HuH-7.5 (cell line): ENCODE measurements around the gene POLRMT.

Experiments used
- DNase-seq: peaks from one replicate; pipeline ENCODE4 v3.0.0; 2011; ENCODE audit warnings: low spot score

Gene POLRMT

DNA sequence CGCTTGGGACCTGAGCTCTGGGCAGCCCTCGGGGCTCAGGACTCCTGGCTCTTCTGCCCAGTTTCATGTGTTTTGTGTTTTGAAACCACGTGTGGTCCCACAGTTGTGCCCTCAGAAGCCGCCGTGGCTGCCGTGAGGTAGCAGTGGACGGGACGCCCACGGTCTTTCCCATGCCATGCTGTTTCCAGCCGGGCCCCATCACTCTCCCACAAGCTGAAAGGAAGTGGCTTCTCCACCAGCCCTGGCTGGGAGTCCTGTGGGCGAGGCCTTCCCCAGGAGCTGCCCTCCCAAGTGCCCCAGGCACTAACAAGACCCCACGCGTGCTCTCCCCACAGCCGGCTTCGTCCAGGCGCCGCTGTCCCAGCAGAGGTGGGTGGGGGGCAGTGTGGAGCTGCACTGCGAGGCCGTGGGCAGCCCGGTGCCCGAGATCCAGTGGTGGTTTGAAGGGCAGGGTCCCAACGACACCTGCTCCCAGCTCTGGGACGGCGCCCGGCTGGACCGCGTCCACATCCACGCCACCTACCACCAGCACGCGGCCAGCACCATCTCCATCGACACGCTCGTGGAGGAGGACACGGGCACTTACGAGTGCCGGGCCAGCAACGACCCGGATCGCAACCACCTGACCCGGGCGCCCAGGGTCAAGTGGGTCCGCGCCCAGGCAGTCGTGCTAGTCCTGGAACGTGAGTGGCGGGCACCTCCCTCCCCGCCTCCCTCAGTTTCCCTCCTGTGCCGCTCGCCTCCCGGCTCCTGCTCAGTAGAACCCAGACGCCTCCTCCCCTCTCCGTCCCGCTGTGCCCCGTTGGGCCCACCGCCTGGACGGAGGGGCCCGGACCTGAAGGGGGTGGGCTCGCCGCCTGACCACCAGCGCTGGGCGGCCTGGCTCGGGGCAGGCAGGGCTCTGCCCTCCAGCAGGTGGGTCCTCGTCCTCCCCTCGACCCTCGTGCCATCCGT, 55.6 kb downstream of the POLRMT start:
- DNase-seq: no peak

DNA sequence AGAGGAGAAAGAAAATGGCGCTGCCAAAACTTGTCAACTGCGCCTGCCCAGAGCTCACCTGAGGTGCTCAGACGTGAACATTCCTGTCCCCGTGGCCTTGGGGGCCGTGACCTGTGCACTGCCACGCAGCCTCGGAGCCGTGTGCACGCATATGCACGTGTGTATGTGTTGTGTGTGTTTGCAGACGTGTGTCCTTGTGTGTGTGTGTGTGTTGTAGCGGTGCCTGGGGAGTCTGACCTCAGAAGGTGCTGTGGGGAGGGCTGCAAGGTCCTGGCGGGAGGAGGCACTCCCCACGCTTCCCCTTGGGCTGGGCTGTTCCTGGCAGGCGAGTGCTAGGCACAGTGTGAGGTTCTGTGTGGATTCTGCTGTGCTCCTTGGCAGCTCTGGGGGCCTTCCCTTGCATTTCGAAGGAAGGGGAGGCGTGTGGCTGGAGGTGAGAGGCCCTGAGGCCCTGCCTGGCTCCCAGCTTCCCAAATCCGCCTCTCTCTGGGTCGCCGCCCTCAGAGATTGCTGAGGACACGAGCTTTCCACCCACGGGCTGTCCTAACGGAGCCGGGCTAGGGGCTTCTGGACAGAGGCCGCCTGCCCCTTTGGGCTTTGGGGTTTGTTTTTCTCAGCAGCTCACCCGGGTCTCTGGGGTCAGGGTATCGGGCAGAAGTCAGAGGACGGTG, 56.4 kb downstream of the POLRMT start:
- DNase-seq: no peak

DNA sequence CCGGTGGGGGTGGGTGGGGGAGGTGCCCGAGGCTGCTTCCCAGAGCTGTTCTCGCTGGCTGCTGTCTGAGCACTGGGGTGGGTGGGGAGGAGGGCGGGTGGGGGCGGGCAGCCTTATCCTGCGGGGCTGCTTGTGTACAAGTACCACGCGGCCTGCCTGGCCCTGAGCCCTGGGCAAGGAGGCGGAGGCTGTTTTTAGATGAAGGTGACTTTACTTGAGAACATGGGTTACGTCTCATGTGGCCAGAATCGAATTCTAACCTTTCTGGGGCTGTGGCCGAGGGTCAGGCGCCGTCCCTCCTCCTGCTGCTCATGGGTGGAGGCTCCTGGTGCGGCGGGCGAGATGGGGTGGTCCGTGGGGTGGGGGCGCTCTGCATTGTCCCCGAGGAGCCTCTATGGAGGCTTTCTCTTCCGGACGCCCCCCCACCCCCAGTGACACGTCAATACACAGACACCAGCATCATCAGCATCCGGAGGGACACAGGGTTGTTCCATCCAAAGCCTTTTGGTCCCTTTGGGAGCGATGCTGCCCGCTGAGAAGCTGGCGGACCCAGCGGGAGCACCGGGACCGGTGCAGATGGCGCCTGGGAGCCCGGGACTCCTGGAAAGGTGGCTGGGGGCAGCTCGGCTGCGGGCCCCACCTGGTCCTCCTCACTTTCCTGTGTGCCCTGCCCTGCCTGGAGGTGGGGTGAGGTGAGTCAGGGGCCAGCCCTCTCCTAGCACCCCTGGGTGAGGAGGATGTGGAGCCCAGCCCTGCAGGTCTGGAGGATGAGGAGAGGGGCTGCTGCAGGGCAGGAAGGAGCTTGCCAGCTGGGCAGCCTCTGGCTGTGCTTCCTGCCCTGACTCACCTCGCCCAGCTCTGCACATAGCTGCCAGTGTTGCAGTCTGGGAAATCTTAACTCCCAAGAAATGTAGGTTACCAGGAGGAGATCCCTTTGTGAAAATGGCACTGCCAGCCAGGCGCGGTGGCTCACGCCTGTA, 57.5 kb downstream of the POLRMT start:
- DNase-seq: no peak

DNA sequence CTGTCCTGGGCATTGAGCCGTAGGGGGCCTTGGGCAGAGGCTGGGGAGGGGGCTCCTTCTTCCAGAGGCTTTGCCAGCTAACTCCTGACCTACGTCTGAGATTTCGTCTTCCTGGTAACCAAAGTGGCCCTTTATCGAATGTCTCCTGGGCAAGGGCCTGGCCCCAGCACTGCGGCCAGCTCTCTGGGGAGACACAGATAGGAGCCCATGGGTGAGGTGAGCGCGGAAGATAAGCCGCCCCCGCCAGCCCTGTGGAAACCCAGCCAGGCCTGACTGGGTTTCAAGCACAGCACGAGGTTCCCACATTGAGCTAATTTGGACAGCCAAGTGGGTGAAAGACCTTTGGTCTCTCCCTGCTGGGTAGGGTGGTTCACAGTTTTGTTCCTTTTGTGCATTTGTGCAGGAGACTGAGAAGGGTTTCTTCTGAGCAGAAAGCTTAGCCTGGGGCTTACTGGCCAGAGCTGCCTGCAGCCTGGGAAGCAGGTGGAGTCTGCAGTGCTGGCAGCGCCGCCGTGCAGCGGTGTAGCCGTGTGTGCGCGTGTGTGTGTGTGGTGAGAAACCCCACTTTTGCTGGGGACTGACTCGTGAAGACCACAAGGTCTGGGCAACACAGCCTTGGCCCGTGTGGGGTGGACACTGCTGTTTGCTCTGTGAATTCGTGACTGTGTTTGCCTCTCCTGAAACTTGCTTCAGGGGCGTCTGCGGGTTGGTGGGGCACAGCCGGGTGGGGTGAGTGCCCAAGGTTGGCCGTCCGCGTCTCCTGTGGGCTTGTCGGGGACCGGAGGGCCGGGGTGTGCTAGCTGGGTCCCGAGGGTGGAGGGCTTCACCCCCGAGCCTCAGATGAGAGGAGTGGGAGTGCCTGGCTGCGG, 58.4 kb downstream of the POLRMT start:
- DNase-seq: no peak

DNA sequence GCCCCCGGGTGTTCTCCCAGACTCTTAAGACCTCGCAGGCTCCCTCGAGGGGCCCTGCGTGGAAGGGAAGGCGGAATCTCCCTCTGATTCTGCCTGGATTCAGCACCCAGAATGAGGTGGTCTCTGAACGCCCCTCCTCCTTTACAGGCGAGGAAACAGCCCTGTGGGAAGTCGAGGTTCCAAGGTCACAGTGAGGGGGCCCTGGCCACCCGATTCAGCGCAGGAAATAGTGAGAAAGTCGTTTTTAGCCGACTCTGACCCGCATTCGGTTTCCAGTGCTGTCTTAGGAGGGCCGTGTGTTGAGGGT, 59.9 kb downstream of the POLRMT start:
- DNase-seq: no peak

DNA sequence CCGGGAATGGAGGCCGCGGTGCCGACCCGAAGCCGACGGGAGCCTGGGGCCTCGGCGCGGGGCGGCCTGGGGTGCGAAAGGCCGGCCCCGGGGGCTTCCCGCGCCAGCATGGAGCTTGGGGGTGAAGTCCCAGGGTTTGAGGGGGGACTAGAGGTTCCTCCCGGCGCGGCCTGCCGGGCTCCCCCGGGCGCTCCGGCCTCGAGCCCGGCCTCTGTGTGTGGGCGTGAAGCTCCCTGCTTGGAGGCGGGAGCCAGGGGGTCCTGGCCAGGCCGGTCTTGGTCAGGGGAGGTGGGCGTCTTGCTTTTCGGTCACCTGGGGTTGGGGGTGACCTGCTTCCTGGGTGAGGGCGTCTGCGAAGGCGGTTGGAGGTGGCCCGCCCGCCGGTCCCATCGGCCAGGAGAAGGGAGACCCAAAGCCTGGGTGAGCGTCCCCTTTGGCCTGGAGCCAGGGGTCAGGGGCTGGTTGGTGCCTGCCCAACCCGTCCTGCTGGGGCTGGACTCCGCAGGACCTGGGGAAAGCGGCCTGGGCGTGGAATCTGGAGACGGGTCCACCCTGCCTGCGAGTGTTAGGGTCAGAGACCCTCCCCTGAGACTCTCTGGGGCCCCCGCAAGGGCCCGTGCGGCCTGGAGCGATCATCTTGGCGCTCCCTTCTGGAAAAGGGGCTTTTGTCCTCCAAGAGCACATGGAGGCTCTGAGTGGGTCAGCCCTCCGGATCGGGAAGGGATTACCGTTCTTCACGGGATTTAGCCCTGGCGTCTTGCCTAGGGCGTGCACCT, 60.4 kb downstream of the POLRMT start:
- no peak for DNase-seq

DNA sequence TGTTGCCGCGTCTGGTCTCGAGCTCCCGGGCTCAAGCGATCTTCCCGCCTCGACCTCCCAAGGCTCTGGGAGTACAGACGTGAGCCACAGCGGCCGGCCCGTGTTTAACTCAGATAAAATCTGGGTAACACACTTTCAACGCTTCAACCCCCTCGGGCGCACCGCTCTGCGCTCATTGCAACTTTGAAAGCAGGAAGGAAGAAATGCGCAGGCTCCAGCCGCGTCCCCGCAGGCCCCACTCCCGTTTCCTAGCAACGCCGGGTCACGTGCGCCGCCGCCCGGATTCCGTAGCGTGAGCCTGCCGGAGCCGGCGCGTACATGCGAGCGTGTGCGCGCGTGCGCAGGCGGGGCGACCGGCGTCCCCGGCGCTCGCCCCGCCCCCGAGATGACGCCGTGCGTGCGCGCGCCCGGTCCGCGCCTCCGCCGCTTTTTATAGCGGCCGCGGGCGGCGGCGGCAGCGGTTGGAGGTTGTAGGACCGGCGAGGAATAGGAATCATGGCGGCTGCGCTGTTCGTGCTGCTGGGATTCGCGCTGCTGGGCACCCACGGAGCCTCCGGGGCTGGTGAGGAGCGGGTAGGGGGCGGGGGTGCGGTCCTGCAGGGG, 61.1 kb downstream of the POLRMT start, which contains the start of gene BSG:
Gene BSG (plus strand): TSS at position 457 of the 603 bp plus-strand sequence. CDS start 39 bp downstream, at position 496.
- DNase-seq: peak; percentile 99

DNA sequence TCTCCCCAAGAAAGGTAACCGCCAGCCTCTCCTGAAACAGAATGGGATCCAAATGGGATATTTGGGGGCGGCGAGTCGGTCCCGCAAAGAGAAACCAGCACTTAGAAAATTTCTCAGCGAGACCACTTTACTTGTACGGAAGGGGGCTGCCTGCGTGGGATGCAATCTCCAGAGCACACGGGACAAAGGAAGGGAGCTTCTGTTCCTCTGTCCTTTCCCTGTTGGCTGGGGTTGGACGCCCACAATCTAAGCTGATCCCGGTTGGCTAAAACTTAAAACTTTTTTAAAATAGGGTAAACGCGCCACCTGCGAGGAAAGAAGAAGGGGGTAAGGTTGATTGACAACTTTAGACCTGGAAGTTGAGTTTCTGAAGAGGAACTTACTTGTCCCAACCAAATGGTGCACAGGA, 61.8 kb downstream of the POLRMT start:
- peak; percentile 71 for DNase-seq

DNA sequence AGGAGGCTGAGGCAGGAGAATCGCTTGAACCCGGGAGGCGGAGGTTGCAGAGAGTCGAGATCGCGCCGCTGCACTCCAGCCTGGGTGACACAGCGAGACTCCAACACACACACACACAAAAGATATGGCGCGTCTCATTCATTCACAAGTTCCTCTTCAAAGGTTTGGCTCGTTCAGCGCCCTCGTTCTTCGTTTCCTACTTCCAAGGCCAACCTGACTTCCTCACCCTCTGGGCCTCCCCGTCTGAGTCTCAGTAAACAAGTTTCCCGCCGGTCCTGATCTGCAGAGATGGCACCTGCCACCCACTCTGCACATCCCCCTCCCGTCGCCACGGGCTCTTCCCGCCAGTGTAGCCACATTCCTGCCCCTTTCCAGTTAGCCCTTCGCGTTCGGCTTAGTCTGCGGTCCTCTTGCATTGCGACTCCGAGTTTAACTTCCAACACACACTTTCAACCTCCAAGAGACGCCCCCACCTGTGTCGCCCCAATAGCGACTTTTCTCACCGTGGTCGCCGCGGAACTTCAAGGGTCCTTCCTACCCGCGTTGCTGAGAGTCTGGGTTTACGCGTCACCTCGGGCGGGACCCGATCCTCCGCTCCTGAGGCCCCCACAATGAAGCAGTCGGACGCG, 62.3 kb downstream of the POLRMT start:
- DNase-seq: peak; percentile 87

DNA sequence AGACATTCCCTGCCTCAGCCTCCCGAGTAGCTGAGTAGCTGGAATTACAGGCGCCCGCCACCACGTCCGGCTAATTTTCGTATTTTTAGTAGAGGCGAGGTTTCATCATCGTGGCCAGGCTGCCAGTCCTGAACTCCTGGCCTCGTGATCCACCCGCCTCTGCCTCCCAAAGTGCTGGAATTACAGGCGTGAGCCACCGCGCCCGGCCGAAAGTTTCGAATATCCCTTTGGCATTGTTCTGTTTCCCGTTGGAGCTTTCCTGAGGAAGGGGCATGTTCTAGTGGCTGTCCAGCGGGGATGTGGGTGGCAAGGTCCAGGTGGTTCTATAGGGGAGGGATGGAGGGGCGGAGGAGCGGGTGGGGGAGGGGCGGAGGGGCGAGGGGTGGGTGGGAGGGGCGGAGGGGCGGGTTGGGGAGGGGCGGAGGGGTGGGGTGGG, 63.1 kb downstream of the POLRMT start:
- no peak for DNase-seq

DNA sequence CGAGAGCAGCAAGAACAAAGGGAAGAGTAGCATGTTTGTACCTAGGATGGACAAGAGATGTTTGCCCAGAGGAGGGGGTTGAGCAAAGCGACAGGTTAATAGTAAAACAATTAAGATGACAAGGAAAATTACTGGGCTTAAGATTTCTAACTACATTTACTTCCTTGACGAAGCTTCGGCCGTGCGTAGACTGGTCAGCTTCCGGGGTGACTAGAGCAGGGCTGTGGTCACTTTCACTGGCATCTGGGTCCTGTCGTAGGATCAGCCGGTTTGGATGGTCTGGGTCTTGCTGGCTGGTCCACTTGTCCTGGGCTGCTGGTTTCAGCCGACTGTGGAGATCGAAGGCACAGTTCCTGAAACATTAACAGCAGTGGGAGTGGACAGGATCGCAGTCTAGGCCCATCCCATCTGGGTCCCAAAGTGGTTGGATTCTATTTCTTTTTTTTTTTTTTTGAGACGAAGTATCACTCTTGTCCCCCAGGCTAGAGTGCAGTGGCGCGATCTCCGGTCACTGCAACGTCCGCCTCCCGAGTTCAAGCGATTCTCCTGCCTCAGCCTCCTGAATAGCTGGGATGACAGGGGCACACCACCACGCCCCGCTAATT, 65.9 kb downstream of the POLRMT start:
- DNase-seq: no peak
